ENCODE results near the gene RET.
A peak's percentile ranks its signal among the peaks of the same experiment; 100 is the strongest.
"Not testable (repeated sequence)": the region's sequence is repeated elsewhere in the genome, so short reads cannot be mapped to it uniquely, and the experiment has no call there.

RET gene

GRCh38 chr10:43094085-43094484, 17.2 kb downstream of the RET start:
- FAIRE-seq (no peak), DNase-seq (ENCODE audit: insufficient read length, low spot score) (no peak)
- TF ChIP-seq CTCF (IDR thresholded peaks at IDR 0.05; ENCODE audit: insufficient read depth, missing control alignments) = no peak

DNA sequence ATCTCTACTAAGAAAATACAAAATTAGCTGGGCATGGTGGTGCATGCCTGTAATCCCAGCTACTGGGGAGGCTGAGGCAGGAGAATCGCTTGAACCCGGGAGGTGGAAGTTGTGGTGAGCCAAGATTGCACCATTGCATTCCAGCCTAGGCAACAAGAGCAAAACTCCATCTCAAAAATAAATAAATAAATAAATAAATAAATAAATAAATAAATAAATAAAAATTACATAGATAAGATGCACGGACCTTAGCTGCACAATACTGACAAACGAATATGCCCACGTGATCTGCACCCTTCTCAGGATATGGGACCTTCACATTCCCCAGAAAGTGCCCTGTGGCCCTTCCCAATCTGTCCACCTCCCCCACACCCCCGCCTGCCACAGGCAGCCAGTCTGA, 22.5 kb downstream of the RET start:
- DNase-seq (ENCODE audit: insufficient read length, low spot score); FAIRE-seq: not testable (repeated sequence)

GRCh38 chr10:43099928-43100327, 23.1 kb downstream of the RET start:
- FAIRE-seq = no peak
- no peak for TF ChIP-seq CTCF (IDR thresholded peaks at IDR 0.05; ENCODE audit: insufficient read depth, missing control alignments)
- DNase-seq (ENCODE audit: insufficient read length, low spot score) = no peak

GRCh38 chr10:43100366-43100765, 23.5 kb downstream of the RET start:
- TF ChIP-seq CTCF (IDR thresholded peaks at IDR 0.05; ENCODE audit: insufficient read depth, missing control alignments) = no peak
- DNase-seq (ENCODE audit: insufficient read length, low spot score) = no peak
- FAIRE-seq = no peak

GRCh38 chr10:43102063-43102828, 25.4 kb downstream of the RET start:
- no peak for FAIRE-seq
- DNase-seq (ENCODE audit: insufficient read length, low spot score) = no peak

DNA sequence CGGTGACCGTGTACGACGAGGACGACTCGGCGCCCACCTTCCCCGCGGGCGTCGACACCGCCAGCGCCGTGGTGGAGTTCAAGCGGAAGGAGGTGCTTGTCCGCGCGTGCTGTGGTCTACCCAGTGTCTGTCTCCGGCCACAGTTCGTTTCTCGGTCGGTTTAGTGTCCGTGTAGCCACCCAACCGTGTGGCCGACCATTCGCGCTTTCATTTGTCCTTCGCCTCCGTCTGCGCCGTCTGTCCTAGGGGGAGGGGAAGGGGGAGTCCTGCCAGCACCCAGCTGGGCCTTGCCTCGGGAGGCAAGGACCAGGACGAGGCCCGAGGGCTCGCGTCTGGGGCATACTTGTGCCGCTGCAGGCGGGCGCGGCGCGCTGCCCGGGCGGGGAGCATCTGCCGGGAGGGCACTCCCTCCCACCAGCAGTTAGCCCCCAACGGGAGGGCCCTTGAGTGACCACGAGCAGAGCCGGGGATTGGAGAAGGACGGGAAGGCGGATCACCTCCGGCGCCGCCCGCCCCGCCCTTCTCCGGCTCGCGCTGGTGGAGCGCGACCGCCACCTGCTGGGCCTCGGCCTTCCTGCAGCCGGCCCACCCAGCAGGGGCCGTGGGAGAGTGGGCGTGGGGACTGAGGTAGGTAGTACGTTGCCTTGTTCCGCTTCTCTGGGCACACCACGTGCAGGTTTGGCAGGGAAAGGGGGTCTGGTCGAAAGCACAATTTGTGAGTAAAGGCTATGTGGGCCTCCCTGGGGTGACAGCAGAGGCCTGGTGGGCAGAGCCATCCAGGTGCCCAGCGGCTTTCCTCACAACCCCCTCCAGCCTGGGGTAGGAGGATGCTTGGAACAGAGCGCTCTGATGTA, 28.5 kb downstream of the RET start:
- no peak for FAIRE-seq
- DNase-seq (ENCODE audit: insufficient read length, low spot score) = peak; percentile 87
- TF ChIP-seq CTCF (IDR thresholded peaks at IDR 0.05; ENCODE audit: insufficient read depth, missing control alignments) = peak; percentile 85

More at GRCh38 chr10:43102063-43102828, 25.4 kb downstream of the RET start:
- no peak for TF ChIP-seq CTCF (IDR thresholded peaks at IDR 0.05; ENCODE audit: insufficient read depth, missing control alignments)

DNA sequence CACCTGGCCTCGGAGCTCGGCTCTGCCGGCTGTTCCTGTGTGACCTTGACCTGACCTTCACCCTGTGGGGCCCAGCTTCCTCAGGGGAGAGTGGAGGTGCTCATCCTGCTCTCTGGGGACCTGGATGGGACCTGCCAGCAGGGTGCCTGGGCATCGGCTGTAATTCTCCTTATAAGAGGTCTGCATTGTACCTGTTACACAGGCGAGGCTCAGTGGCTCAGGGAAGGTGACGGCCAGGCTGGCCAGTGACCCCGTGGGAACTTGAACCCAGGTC, 29.0 kb downstream of the RET start:
- FAIRE-seq = no peak
- no peak for TF ChIP-seq CTCF (IDR thresholded peaks at IDR 0.05; ENCODE audit: insufficient read depth, missing control alignments)
- DNase-seq (ENCODE audit: insufficient read length, low spot score) = no peak
